DMS153 treated with DMSO at 0.1 percent for 48 hours (cell line): ENCODE data around the gene LRRK1.

Experiments
- DNase-seq: peaks from one replicate; lab custom pipeline; 2025; ENCODE audit not compliant: unreplicated experiment; lab: John Stamatoyannopoulos, UW

The LRRK1 gene

GRCh38 chr15:101001796-101002195 is 82.6 kb downstream of the LRRK1 start:
- no peak for DNase-seq

- no peak for DNase-seq
These were observed 83.9 kb downstream of the LRRK1 start for GRCh38 chr15:101003081-101003480.

- DNase-seq: no peak
These were observed 84.5 kb downstream of the LRRK1 start for GRCh38 chr15:101003706-101004105.

GRCh38 chr15:101004500-101004899 is 85.3 kb downstream of the LRRK1 start:
- DNase-seq: no peak

- no peak for DNase-seq
These were observed 86.0 kb downstream of the LRRK1 start for GRCh38 chr15:101004986-101005747.

- peak; percentile 23 for DNase-seq
These were observed 88.0 kb downstream of the LRRK1 start for GRCh38 chr15:101006931-101007691.

GRCh38 chr15:101008158-101009139 is 89.3 kb downstream of the LRRK1 start:
- peak; percentile 54 for DNase-seq

- DNase-seq: no peak
These were observed 90.0 kb downstream of the LRRK1 start for GRCh38 chr15:101009176-101009575.

GRCh38 chr15:101010781-101011180 is 91.6 kb downstream of the LRRK1 start:
- DNase-seq: no peak

- no peak for DNase-seq
These were observed 93.4 kb downstream of the LRRK1 start for GRCh38 chr15:101012326-101013200.

- no peak for DNase-seq
These were observed 94.0 kb downstream of the LRRK1 start for GRCh38 chr15:101013201-101013550.

- DNase-seq: no peak
These were observed 94.9 kb downstream of the LRRK1 start for GRCh38 chr15:101013769-101014675.

- peak; percentile 16 for DNase-seq
These were observed 96.0 kb downstream of the LRRK1 start for GRCh38 chr15:101014921-101015841.

GRCh38 chr15:101016581-101016980 is 97.4 kb downstream of the LRRK1 start:
- DNase-seq: no peak

GRCh38 chr15:101017093-101017754 is 98.1 kb downstream of the LRRK1 start:
- no peak for DNase-seq

GRCh38 chr15:101018016-101018415 is 98.9 kb downstream of the LRRK1 start:
- no peak for DNase-seq

- DNase-seq: no peak
These were observed 99.3 kb downstream of the LRRK1 start for GRCh38 chr15:101018450-101018849.
